HCEC 1CT (cell line): ENCODE measurements around the gene OR51Q1.

ENCODE experiments used
- DNase-seq: peaks from one replicate; pipeline ENCODE4 v3.0.0-alpha.2; 2017

Gene OR51Q1

GRCh38 chr11:5421811-5422210 is at the start of gene OR51Q1:
Gene OR51Q1, plus strand, starts transcription at chr11:5422111. Its CDS starts 90 bp downstream, at chr11:5422201.
- DNase-seq = no peak

GRCh38 chr11:5380740-5381342 is 41.1 kb upstream of the OR51Q1 start:
- DNase-seq = peak; percentile 63

- no peak for DNase-seq
These were observed 38.3 kb upstream of the OR51Q1 start, which contains the start of gene OR51M1 for GRCh38 chr11:5383576-5383975. Gene OR51M1, plus strand, starts transcription at chr11:5383812. Its CDS starts 5,587 bp downstream, at chr11:5389399.

- DNase-seq = no peak
These were observed 37.6 kb upstream of the OR51Q1 start for GRCh38 chr11:5384335-5384734.

GRCh38 chr11:5390210-5390609 is 31.7 kb upstream of the OR51Q1 start:
- no peak for DNase-seq

- DNase-seq = no peak
These were observed 27.8 kb upstream of the OR51Q1 start for GRCh38 chr11:5394091-5394490.

GRCh38 chr11:5398936-5399335 is 23.0 kb upstream of the OR51Q1 start:
- no peak for DNase-seq

GRCh38 chr11:5405173-5405572 is 16.7 kb upstream of the OR51Q1 start:
- DNase-seq = no peak

GRCh38 chr11:5420993-5421392 is 918 bp upstream of the OR51Q1 start:
- no peak for DNase-seq

- no peak for DNase-seq
These were observed 1.2 kb downstream of the OR51Q1 start for GRCh38 chr11:5423131-5423530.

- no peak for DNase-seq
These were observed 19.5 kb downstream of the OR51Q1 start, which contains the start of gene OR51I1 for GRCh38 chr11:5441414-5441813. Gene OR51I1, minus strand, starts transcription at chr11:5441514. Its CDS starts 0 bp downstream, at chr11:5441514.

GRCh38 chr11:5443835-5444393 is 22.0 kb downstream of the OR51Q1 start:
- DNase-seq = no peak

GRCh38 chr11:5449023-5449422 is 27.1 kb downstream of the OR51Q1 start, which contains the start of gene OR51I2:
Gene OR51I2, plus strand, starts transcription at chr11:5449323. Its CDS starts 4,166 bp downstream, at chr11:5453489.
- DNase-seq = no peak

GRCh38 chr11:5449432-5449831 is 27.5 kb downstream of the OR51Q1 start:
- no peak for DNase-seq

- no peak for DNase-seq
These were observed 39.2 kb downstream of the OR51Q1 start for GRCh38 chr11:5460983-5461621.

GRCh38 chr11:5467527-5467926 is 45.6 kb downstream of the OR51Q1 start:
- no peak for DNase-seq
